IPS-18a (cell line): ENCODE measurements around the gene PPP1R3D.
"Not testable (repeated sequence)": the region's sequence is repeated elsewhere in the genome, so short reads cannot be mapped to it uniquely, and the experiment has no call there.

Experiments
- H3K27ac ChIP-seq: one replicate; pipeline ENCODE4 v1.5.1; 2013; ENCODE audit warnings: low read length
- H3K27me3 ChIP-seq: one replicate; pipeline ENCODE4 v1.6.1; 2013; ENCODE audit warnings: mild to moderate bottlenecking, low read length; ENCODE audit not compliant: control insufficient read depth, insufficient read depth
- H3K36me3 ChIP-seq: one replicate; pipeline ENCODE4 v1.6.1; 2013; ENCODE audit warnings: low read depth, low read length; ENCODE audit not compliant: control insufficient read depth
- H3K4me1 ChIP-seq: one replicate; pipeline ENCODE4 v1.6.1; 2013; ENCODE audit warnings: low read depth, low read length; ENCODE audit not compliant: control insufficient read depth
- H3K4me3 ChIP-seq: one replicate; pipeline ENCODE4 v1.5.1; 2013; ENCODE audit warnings: low read length
- H3K9ac ChIP-seq: one replicate; pipeline ENCODE4 v1.6.1; 2013; ENCODE audit warnings: mild to moderate bottlenecking, low read length, moderate library complexity
- H3K9me3 ChIP-seq: one replicate; pipeline ENCODE4 v1.6.1; 2013; ENCODE audit warnings: low read depth, low read length; ENCODE audit not compliant: control insufficient read depth

PPP1R3D gene

GRCh38 chr20:59966428-59966827, 26.3 kb upstream of the PPP1R3D start:
- no peaks in the 10 kb centered on the region for H3K9me3 ChIP-seq
- H3K27ac ChIP-seq: no peak overlapping the region
- H3K27me3 ChIP-seq: no peaks in the 10 kb centered on the region
- no peak overlapping the region for H3K9ac ChIP-seq
- no peaks in the 10 kb centered on the region for H3K4me1 ChIP-seq
- no peak overlapping the region for H3K4me3 ChIP-seq
- H3K36me3 ChIP-seq: no peaks in the 10 kb centered on the region

GRCh38 chr20:59962155-59962554, 22.1 kb upstream of the PPP1R3D start:
- H3K27ac ChIP-seq: no peak overlapping the region
- H3K27me3 ChIP-seq: no peaks in the 10 kb centered on the region
- no peaks in the 10 kb centered on the region for H3K9me3 ChIP-seq
- no peaks in the 10 kb centered on the region for H3K4me1 ChIP-seq
- no peak overlapping the region for H3K9ac ChIP-seq
- H3K36me3 ChIP-seq: no peaks in the 10 kb centered on the region
- H3K4me3 ChIP-seq: no peak overlapping the region

GRCh38 chr20:59961423-59961822, 21.3 kb upstream of the PPP1R3D start:
- no peaks in the 10 kb centered on the region for H3K9me3 ChIP-seq
- no peak overlapping the region for H3K27ac ChIP-seq
- H3K4me3 ChIP-seq: no peak overlapping the region
- H3K36me3 ChIP-seq: no peaks in the 10 kb centered on the region
- no peaks in the 10 kb centered on the region for H3K4me1 ChIP-seq
- H3K27me3 ChIP-seq: no peaks in the 10 kb centered on the region
- H3K9ac ChIP-seq: no peak overlapping the region

- Histone ChIP-seq H3K4me3 (no peak overlapping the region), H3K36me3 (no peaks in the 10 kb centered on the region), H3K27me3 (no peaks in the 10 kb centered on the region), H3K4me1 (no peaks in the 10 kb centered on the region), H3K27ac (no peak overlapping the region), H3K9me3 (no peaks in the 10 kb centered on the region), H3K9ac (no peak overlapping the region)
Measured at GRCh38 chr20:59958626-59959025, 18.5 kb upstream of the PPP1R3D start.

GRCh38 chr20:59958123-59958522, 18.0 kb upstream of the PPP1R3D start, which contains the start of gene CDH26:
TSS of gene CDH26 (plus strand) at chr20:59958423. CDS start at chr20:59958727, 304 bp downstream.
- no peak within 1 kb of the TSS for H3K9ac ChIP-seq
- H3K36me3 ChIP-seq: no peaks in the 10 kb centered on the region
- no peak within 1 kb of the TSS for H3K4me3 ChIP-seq
- no peak within 1 kb of the TSS for H3K27ac ChIP-seq
- no peaks in the 10 kb centered on the region for H3K27me3 ChIP-seq
- H3K9me3 ChIP-seq: no peaks in the 10 kb centered on the region
- no peaks in the 10 kb centered on the region for H3K4me1 ChIP-seq

- not testable (repeated sequence) for H3K36me3 ChIP-seq, H3K4me3 ChIP-seq, H3K27me3 ChIP-seq, H3K9me3 ChIP-seq, H3K4me1 ChIP-seq, H3K27ac ChIP-seq, H3K9ac ChIP-seq
Measured at GRCh38 chr20:59957568-59957967, 17.5 kb upstream of the PPP1R3D start.

GRCh38 chr20:59955131-59955796, 15.2 kb upstream of the PPP1R3D start:
- no peaks in the 10 kb centered on the region for H3K4me1 ChIP-seq
- H3K27ac ChIP-seq: no peak overlapping the region
- H3K9me3 ChIP-seq: no peaks in the 10 kb centered on the region
- H3K4me3 ChIP-seq: no peak overlapping the region
- no peak overlapping the region for H3K9ac ChIP-seq
- no peaks in the 10 kb centered on the region for H3K36me3 ChIP-seq
- H3K27me3 ChIP-seq: no peaks in the 10 kb centered on the region

- H3K9ac ChIP-seq: no peak overlapping the region
- H3K4me3 ChIP-seq: no peak overlapping the region
- no peaks in the 10 kb centered on the region for H3K36me3 ChIP-seq
- H3K9me3 ChIP-seq: no peaks in the 10 kb centered on the region
- no peaks in the 10 kb centered on the region for H3K4me1 ChIP-seq
- H3K27ac ChIP-seq: no peak overlapping the region
- no peaks in the 10 kb centered on the region for H3K27me3 ChIP-seq
Measured at GRCh38 chr20:59954718-59955117, 14.6 kb upstream of the PPP1R3D start.

GRCh38 chr20:59949911-59950310, 9.8 kb upstream of the PPP1R3D start:
- Histone ChIP-seq H3K27me3 (no peaks in the 10 kb centered on the region), H3K9me3 (no peaks in the 10 kb centered on the region), H3K27ac (no peak overlapping the region), H3K36me3 (peaks cover 7% of the 10 kb centered on the region), H3K9ac (no peak overlapping the region), H3K4me3 (no peak overlapping the region), H3K4me1 (peaks cover 8% of the 10 kb centered on the region)

- no peak overlapping the region for H3K27ac ChIP-seq
- H3K36me3 ChIP-seq: peaks cover 15% of the 10 kb centered on the region
- H3K9me3 ChIP-seq: no peaks in the 10 kb centered on the region
- H3K9ac ChIP-seq: no peak overlapping the region
- H3K4me1 ChIP-seq: peaks cover 8% of the 10 kb centered on the region
- H3K4me3 ChIP-seq: no peak overlapping the region
- no peaks in the 10 kb centered on the region for H3K27me3 ChIP-seq
Measured at GRCh38 chr20:59948828-59949720, 9.0 kb upstream of the PPP1R3D start.

- H3K36me3 ChIP-seq: peaks cover 24% of the 10 kb centered on the region
Measured at GRCh38 chr20:59948212-59948611, 8.1 kb upstream of the PPP1R3D start.

More at GRCh38 chr20:59948212-59948611, 8.1 kb upstream of the PPP1R3D start:
- no peak overlapping the region for H3K4me3 ChIP-seq
- H3K27me3 ChIP-seq: no peaks in the 10 kb centered on the region
- no peak overlapping the region for H3K27ac ChIP-seq
- H3K9ac ChIP-seq: no peak overlapping the region
- H3K9me3 ChIP-seq: no peaks in the 10 kb centered on the region
- H3K4me1 ChIP-seq: peaks cover 8% of the 10 kb centered on the region
